Measurements from ENCODE around the gene HYAL3. TPM values are rescaled to one million over a fixed set of nuclear protein-coding genes. Genes with fewer than 3 reads are reported as not detected.

Gene HYAL3
- total and polyA plus RNA-seq, 2 donors from 2014 or later, result 2.0 to 3.2 TPM

DNA sequence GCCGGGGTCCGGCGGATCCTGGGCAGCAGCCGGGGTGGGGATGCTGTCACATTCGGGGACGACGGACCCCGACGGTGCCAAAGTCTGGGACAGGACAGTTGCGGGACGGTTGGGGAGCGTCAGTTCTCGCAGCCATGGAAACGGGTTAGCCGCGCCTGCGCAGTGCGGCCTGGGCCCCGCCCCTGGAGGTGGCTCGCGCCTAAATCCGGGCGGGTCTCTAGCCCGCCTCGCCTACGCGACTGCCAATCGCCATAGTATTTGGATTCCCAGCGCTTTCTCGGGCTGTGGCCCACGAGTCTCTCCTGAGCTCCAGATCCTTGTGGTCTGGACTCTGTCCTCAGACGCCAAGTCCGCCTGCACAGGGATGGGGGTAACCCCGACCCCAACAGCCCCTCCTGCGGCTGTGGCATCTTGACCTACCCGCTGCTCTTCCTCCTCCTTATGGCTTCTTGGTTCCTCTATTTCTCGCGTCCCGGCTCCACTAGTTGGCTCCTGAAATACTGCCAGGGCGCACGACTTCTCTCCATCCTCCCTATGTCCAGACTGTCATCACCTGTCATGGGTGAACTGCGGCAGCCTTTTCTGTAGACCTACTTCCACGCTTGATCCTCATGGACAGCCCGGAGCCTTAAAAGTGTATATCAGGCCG is 46.5 kb upstream of the HYAL3 start, which contains the start of gene ZMYND10:
Gene ZMYND10, minus strand, starts transcription at position 147 of the 649 bp plus-strand sequence. CDS start 153 bp downstream, outside the sequence.
- no peak for FAIRE-seq
- H3K9me3 ChIP-seq (ENCODE audit: control insufficient read depth in 2 of 3, insufficient read depth in 1 of 3, low read length in 3 of 3), result no peaks in the 10 kb centered on the region
- intact Hi-C loops (cut with DNase I), result loop anchor here (5.0 kb wide), 1 partner anchor 197 kb away; no protein-coding TSS in a partner anchor
- peak within 1 kb of the TSS; percentile 24 to 46 (median 36) for H3K4me3 ChIP-seq (ENCODE audit: low read length in 3 of 3)
- peaks cover 0 to 4% (median 4%) of the 10 kb centered on the region in 3 donors for H3K36me3 ChIP-seq (ENCODE audit: control insufficient read depth in 2 of 3, insufficient read depth in 3 of 3, low read length in 3 of 3)
- DNase-seq, result peak; percentile 56 to 88 (median 70)
- H3K9ac ChIP-seq (ENCODE audit: low read length in 3 of 3), result peak within 1 kb of the TSS in 2 of 3 donors; percentile 35 to 51
- H3K4me1 ChIP-seq (ENCODE audit: control insufficient read depth in 2 of 3, insufficient read depth in 2 of 3, low read depth in 1 of 3, low read length in 3 of 3), result peaks cover 0 to 24% (median 6%) of the 10 kb centered on the region in 3 donors
- H3K27me3 ChIP-seq (ENCODE audit: control insufficient read depth, insufficient read depth, low read length), result no peaks in the 10 kb centered on the region
- TF ChIP-seq, protein P1, sequence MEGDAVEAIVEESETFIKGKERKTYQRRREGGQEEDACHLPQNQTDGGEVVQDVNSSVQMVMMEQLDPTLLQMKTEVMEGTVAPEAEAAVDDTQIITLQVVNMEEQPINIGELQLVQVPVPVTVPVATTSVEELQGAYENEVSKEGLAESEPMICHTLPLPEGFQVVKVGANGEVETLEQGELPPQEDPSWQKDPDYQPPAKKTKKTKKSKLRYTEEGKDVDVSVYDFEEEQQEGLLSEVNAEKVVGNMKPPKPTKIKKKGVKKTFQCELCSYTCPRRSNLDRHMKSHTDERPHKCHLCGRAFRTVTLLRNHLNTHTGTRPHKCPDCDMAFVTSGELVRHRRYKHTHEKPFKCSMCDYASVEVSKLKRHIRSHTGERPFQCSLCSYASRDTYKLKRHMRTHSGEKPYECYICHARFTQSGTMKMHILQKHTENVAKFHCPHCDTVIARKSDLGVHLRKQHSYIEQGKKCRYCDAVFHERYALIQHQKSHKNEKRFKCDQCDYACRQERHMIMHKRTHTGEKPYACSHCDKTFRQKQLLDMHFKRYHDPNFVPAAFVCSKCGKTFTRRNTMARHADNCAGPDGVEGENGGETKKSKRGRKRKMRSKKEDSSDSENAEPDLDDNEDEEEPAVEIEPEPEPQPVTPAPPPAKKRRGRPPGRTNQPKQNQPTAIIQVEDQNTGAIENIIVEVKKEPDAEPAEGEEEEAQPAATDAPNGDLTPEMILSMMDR (IDR thresholded peaks at IDR 0.05; ENCODE audit: borderline replicate concordance, extremely low read depth, insufficient read depth), result no peak
- no peak within 1 kb of the TSS for H3K27ac ChIP-seq (ENCODE audit: low read depth in 2 of 2, low read length in 2 of 2)

DNA sequence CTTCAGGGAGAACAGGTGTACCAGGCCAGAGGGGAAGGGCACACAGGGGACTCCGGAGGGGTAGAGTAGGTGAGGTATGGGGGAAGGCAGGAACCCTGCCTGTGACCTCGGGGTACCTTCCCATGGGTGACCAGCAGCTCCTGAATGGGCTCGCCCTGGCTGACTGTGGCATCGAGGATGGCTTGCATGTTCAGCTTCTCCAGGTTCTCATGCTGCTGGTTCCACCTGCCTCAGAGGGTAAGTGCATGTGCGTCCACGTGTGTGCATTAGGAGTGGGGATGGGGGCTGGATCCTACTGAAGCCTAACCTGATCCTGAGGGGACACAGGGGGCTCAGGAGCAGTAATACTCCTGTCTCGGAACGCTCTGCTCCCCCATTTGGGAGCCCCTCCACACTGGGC is 45.8 kb upstream of the HYAL3 start:
- H3K9me3 ChIP-seq (ENCODE audit: control insufficient read depth in 2 of 3, insufficient read depth in 1 of 3, low read length in 3 of 3), result no peaks in the 10 kb centered on the region
- H3K27me3 ChIP-seq (ENCODE audit: control insufficient read depth, insufficient read depth, low read length), result no peaks in the 10 kb centered on the region
- DNase-seq, result no peak
- no peak for FAIRE-seq
- peaks cover 0 to 4% (median 4%) of the 10 kb centered on the region in 3 donors for H3K36me3 ChIP-seq (ENCODE audit: control insufficient read depth in 2 of 3, insufficient read depth in 3 of 3, low read length in 3 of 3)
- peaks cover 0 to 21% (median 5%) of the 10 kb centered on the region in 3 donors for H3K4me1 ChIP-seq (ENCODE audit: control insufficient read depth in 2 of 3, insufficient read depth in 2 of 3, low read depth in 1 of 3, low read length in 3 of 3)
- intact Hi-C loops (cut with DNase I), result loop anchor here (5.0 kb wide), 1 partner anchor 197 kb away; no protein-coding TSS in a partner anchor
- peak overlapping the region in 1 of 3 donors; percentile 46 for H3K4me3 ChIP-seq (ENCODE audit: low read length in 3 of 3)
- H3K9ac ChIP-seq (ENCODE audit: low read length in 3 of 3), result no peak overlapping the region
- no peak overlapping the region for H3K27ac ChIP-seq (ENCODE audit: low read depth in 2 of 2, low read length in 2 of 2)
- TF ChIP-seq, protein P1 (IDR thresholded peaks at IDR 0.05; ENCODE audit: borderline replicate concordance, extremely low read depth, insufficient read depth), result no peak

DNA sequence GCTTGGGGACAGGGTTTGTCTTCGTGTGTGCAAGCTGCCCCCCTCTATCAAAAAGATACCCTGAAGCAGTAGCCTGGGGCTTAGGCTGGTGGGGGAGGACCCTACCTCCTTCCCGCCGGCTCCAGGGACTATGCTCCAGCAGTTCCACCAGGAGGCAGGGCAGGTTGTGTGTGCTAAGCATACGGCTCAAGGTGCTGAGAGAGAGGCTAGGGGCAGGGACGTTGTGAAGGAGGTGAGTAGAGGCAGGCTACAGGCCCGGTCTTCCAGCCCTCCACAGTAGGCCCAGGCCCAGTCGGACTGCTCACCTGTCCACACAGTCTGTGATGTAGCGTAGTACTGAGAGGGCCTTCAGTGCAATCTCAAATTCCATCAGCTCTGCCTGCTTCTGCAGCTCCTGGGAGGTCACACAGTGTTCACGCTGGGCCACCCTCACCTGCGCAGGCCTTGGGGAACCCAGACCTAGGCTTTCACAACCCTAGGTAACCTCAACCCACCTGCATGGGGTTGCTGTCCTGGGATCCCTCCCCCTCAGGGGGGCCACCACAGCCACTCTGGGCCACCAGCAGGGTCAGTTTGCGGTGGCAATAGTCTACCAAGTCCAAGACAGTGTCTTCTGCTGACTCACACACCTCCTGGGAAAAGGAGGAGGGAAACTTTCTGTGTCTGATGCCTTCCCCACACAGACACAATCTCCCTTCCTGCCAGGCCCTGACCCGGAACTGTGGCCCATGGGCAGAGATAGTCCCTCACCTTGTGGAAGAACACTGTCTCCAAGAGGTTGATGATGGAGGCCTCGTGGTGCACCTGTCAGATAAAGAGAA is 43.8 kb upstream of the HYAL3 start:
- H3K9ac ChIP-seq (ENCODE audit: low read length in 3 of 3), result no peak overlapping the region
- DNase-seq (peak in 1 of 5 donors; percentile 56), FAIRE-seq (no peak)
- H3K9me3 ChIP-seq (ENCODE audit: control insufficient read depth in 2 of 3, insufficient read depth in 1 of 3, low read length in 3 of 3), result no peaks in the 10 kb centered on the region
- intact Hi-C loops (cut with DNase I), result no loop called here
- peaks cover 2 to 12% (median 3%) of the 10 kb centered on the region in 3 donors for H3K4me1 ChIP-seq (ENCODE audit: control insufficient read depth in 2 of 3, insufficient read depth in 2 of 3, low read depth in 1 of 3, low read length in 3 of 3)
- no peaks in the 10 kb centered on the region for H3K27me3 ChIP-seq (ENCODE audit: control insufficient read depth, insufficient read depth, low read length)
- no peak overlapping the region for H3K4me3 ChIP-seq (ENCODE audit: low read length in 3 of 3)
- no peak overlapping the region for H3K27ac ChIP-seq (ENCODE audit: low read depth in 2 of 2, low read length in 2 of 2)
- TF ChIP-seq, protein P1 (IDR thresholded peaks at IDR 0.05; ENCODE audit: borderline replicate concordance, extremely low read depth, insufficient read depth), result no peak
- peaks cover 0 to 4% (median 0%) of the 10 kb centered on the region in 3 donors for H3K36me3 ChIP-seq (ENCODE audit: control insufficient read depth in 2 of 3, insufficient read depth in 3 of 3, low read length in 3 of 3)
